HL-60 (cell line): ENCODE measurements around the gene TBCK.
A peak's percentile ranks its signal among the peaks of the same experiment; 100 is the strongest.
"Not testable (repeated sequence)": the region's sequence is repeated elsewhere in the genome, so short reads cannot be mapped to it uniquely, and the experiment has no call there.

Experiments used
- DNase-seq, 2 experiments: peaks; one replicate each; pipeline ENCODE4 v3.0.0-alpha.2; 2010 to 2020; ENCODE audit warnings: low read depth in 1 of 2, low spot score in 1 of 2
- H3K27ac ChIP-seq: fragments of 250-450 bp; sonication (Bioruptor Pico); replicated peaks from 2 replicates; pipeline ENCODE4 v1.5.1; 2020; ENCODE audit warnings: mild to moderate bottlenecking, moderate library complexity
- H3K27me3 ChIP-seq: fragments of 250-450 bp; sonication (Bioruptor Pico); 2 replicates; pipeline ENCODE4 v1.5.1; 2021; ENCODE audit warnings: mild to moderate bottlenecking, moderate library complexity; ENCODE audit not compliant: insufficient read depth, poor library complexity, severe bottlenecking
- H3K4me3 ChIP-seq: replicated peaks from 2 replicates; pipeline ENCODE4 v1.5.1; 2011; ENCODE audit warnings: mild to moderate bottlenecking, control low read depth, low read length; ENCODE audit not compliant: insufficient read depth
- GABPA ChIP-seq: IDR thresholded peaks from 2 replicates; pipeline ENCODE4 v1.6.1; 2012; ENCODE audit warnings: low read depth
- POLR2AphosphoS5 ChIP-seq: IDR thresholded peaks from 2 replicates; pipeline ENCODE4 v1.6.1; 2012; ENCODE audit warnings: low read depth
- REST ChIP-seq: IDR thresholded peaks from 2 replicates; pipeline ENCODE4 v1.6.1; 2012; ENCODE audit warnings: low read depth; ENCODE audit not compliant: insufficient replicate concordance
- SPI1 ChIP-seq: IDR thresholded peaks from 2 replicates; pipeline ENCODE4 v1.6.1; 2012; ENCODE audit warnings: low read depth, mild to moderate bottlenecking, borderline replicate concordance
- TF ChIP-seq, protein P1 (sequence below): IDR thresholded peaks from one replicate; pipeline ENCODE4 v1.5.1; 2011; ENCODE audit warnings: low read length, control low read depth, inconsistent platforms; ENCODE audit not compliant: insufficient read depth

Gene TBCK

GRCh38 chr4:106238820-106239420 lies 77.1 kb downstream of the TBCK start:
- Histone ChIP-seq H3K27ac (no peak overlapping the region), H3K27me3 (no peaks in the 10 kb centered on the region), H3K4me3 (no peak overlapping the region)
- peak in 1 of 2 experiments; percentile 33 for DNase-seq
- TF ChIP-seq, protein P1, sequence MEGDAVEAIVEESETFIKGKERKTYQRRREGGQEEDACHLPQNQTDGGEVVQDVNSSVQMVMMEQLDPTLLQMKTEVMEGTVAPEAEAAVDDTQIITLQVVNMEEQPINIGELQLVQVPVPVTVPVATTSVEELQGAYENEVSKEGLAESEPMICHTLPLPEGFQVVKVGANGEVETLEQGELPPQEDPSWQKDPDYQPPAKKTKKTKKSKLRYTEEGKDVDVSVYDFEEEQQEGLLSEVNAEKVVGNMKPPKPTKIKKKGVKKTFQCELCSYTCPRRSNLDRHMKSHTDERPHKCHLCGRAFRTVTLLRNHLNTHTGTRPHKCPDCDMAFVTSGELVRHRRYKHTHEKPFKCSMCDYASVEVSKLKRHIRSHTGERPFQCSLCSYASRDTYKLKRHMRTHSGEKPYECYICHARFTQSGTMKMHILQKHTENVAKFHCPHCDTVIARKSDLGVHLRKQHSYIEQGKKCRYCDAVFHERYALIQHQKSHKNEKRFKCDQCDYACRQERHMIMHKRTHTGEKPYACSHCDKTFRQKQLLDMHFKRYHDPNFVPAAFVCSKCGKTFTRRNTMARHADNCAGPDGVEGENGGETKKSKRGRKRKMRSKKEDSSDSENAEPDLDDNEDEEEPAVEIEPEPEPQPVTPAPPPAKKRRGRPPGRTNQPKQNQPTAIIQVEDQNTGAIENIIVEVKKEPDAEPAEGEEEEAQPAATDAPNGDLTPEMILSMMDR = peak; percentile 66
- TF ChIP-seq POLR2AphosphoS5 (no peak), SPI1 (no peak), REST (no peak), GABPA (no peak)

GRCh38 chr4:106231931-106232330 lies 84.1 kb downstream of the TBCK start:
- TF ChIP-seq REST (no peak), POLR2AphosphoS5 (no peak), GABPA (no peak), SPI1 (no peak)
- TF ChIP-seq, protein P1 = no peak
- Histone ChIP-seq H3K27me3 (no peaks in the 10 kb centered on the region), H3K4me3 (no peak overlapping the region), H3K27ac (no peak overlapping the region)
- DNase-seq = no peak

DNA sequence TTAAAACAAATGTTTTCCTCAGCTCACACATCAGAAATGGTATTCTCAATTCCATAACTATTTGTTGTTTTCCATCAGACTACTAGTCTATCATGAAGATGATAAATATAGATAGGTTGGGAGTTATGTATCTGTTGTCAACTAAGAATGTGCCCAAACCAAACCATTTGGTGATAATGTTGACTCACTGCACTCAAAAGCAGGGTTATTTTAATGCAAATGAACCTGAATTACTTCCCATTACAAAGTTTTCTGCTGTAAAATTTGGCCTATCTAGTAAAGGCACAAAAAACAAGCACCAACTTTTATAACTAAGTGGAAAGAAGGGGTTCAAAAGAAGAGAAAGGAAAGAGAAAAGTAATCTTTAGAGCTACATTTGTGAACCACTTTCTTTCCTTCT lies 93.5 kb downstream of the TBCK start:
- no peak for TF ChIP-seq GABPA
- TF ChIP-seq SPI1 = no peak
- TF ChIP-seq, protein P1 = no peak
- no peak for TF ChIP-seq REST
- TF ChIP-seq POLR2AphosphoS5 = no peak
- no peak for DNase-seq
- no peak overlapping the region for H3K4me3 ChIP-seq
- no peak overlapping the region for H3K27ac ChIP-seq
- no peaks in the 10 kb centered on the region for H3K27me3 ChIP-seq

- H3K27me3 ChIP-seq, H3K4me3 ChIP-seq, DNase-seq, H3K27ac ChIP-seq: not testable (repeated sequence)
Measured at GRCh38 chr4:106213291-106213690, 102.7 kb downstream of the TBCK start.
